Stimulated activated CD8-positive, alpha-beta memory T cell treated with anti-CD3 and anti-CD28 coated beads, Interleukin-7, amount 100 ng/mL, for 48 hours (primary cell): ENCODE data around the gene TRIM10.
"Not testable (repeated sequence)": the region's sequence is repeated elsewhere in the genome, so short reads cannot be mapped to it uniquely, and the experiment has no call there.

Experiments
- DNase-seq, 2 donors: peaks; one replicate each; pipeline ENCODE4 v3.0.0-alpha.2; 2020; ENCODE audit warnings: low read depth in 1 of 2; ENCODE audit errors: extremely low read depth in 1 of 2

TRIM10 gene

DNA sequence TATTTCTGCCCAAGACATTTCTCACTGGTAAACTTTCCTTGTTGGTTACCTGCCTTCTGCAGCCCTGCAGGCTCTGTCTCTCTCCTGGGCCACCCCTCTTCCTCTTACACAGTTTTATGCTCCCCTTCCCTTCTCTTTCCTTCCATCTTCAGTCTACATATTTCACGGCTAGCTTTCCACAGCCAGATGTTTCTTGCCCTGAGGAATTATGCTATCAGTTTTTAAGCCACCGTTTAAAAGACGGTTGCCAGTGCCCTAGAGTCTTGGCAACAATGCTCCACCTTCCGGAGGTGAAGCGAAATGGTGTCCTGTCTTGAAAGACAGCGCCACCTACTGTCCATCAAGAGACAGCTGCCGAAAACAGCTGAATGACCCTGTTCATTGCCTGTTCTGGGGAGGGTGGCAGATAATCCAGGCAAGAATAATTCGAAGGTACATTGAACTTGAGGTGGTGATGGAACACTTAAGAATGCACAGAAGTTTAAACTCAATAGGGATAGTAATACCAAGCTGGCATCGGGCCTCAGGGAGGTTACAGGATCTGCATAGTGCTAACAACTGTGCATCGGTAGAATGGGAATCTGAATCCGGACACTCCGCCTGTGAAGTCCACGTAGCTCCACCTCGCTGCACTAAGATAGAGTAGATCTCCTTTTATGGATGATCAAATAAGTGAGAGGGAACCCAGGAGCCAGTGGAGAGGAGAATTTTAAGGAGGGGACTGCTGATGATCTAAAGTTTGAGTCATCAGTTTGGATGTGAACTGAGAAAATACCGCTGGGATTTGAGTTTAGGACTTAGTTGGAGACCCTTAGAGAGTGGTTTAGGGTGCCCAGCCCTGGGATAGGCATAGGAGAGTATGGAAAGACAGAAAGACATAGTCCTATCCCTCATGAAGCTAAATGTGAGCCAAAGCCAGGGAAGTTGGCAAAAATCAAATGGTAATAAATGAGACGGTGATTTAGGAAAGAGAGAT lies 29.8 kb downstream of the TRIM10 start:
- DNase-seq: peak; percentile 4 to 42

DNA sequence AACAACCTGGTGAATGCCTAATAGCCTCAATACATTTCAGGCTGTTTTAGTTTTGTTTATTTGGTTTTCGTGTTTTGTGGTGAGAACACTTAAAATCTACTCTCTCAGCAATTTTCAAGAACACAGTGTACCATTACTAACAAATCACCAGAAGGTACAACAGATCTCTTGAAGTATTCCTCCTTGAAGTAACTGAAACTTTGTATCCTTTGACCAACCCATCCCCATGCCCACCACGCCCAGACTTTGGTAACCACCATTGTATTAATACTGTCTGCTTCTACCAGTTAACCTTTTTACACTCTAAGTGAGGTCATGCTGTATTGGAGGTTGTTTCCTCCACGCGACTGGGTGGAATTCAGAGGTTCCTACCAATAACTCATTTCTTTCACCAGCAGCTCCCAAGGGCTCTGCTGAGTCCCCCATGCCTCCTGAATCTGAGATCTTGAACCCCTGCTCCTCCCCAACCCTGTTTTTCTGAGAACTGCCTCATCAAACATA lies 30.8 kb downstream of the TRIM10 start:
- DNase-seq: no peak

DNA sequence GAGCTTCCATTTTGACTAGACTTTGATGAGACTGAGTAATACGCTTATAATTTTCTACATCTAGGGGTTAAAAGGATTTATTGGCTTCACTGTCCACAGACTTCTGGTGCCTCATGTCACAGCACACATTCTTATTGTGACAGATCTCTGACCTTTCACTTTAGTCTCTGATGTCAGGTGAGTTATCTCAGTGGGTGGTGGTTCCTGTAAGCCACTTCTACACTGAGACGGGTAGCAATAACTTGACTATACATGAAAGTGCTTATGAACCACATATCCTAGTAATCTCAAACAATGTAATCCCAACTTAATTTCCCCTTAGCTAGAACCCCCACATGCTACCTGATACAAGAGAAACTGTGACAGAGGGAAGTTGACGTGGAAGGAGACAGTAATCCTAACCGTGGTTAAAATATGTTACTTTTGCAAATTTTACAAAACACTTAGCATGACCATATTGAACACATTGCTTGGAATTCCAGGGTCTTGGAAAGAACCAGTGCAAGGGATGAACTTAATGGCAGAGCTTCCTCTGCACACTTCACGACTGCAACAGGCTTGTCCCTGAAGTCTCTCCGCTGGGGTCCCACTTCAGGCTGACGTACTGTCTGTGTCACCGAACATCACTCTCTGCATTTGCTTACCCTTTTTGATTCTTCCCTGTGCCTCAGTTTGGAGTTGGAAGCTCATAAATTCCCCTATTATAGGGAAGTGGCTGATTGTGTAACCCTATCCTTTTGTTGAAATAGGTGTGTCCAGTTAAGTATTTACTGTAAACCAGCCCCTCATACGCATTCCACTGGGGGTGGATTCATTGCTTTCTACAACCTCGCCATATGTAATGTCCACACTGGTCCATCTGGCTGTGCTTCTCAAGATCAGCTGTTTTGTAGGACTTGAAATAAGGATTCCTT lies 31.5 kb downstream of the TRIM10 start:
- DNase-seq: no peak

DNA sequence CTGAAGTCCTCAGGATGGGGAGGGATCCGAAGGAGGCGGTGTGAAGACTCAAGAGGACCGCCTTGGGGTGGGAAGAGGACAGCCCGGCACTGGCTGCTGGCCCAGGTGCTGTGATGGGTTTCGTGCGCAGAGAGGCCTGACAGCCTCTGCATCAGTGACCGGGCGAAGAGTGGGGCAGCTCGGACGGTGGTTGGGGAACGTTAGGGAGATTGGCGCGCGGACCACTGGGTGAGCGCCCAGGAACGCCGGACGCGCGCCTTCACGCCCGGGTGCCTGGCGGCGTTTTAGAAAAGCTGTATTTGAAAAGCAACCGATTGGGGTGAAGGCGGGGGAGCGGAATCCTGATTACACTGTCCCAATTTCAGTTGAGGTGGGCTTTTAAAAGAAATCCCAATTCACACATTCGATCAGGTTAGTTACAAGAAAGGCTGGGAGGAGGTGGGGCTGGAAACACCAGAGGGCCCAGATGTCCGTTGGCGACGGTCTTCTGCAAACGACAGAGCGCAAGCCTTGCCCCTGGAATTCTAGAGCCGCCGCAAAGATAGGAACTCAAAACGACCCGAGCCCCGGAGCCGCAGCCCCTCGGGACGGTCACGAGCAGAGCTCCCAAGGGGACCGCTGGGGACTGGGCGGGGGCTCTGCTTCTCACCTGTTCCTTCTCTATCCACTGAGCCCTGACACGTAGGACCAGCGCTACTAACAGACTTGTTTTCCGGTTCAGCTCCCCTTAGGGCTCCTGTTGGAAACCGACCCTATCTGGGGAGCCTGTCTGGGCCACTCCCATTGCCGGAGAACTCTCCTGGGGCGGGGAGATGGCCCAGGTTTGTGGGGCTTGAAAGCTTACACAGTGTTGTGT lies 33.5 kb downstream of the TRIM10 start:
- DNase-seq: no peak

DNA sequence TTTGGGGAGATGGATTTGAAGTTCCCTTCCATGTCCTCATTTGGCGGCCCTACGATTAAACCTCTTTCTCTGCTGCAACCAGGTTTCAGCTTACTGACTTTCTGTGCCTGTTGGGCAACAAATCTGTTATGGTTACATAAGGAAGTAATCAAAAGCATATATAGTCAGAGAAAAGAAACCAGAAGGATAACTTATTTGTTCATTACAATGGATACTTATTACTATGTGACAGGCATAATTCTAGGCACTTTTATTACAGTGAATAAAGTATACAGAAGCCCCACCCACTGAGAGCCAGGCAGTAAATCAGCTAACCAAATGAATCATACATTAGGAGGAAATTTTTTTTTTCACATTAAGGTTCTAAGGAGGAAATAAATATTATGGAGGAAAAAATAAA lies 38.5 kb downstream of the TRIM10 start:
- DNase-seq: no peak

DNA sequence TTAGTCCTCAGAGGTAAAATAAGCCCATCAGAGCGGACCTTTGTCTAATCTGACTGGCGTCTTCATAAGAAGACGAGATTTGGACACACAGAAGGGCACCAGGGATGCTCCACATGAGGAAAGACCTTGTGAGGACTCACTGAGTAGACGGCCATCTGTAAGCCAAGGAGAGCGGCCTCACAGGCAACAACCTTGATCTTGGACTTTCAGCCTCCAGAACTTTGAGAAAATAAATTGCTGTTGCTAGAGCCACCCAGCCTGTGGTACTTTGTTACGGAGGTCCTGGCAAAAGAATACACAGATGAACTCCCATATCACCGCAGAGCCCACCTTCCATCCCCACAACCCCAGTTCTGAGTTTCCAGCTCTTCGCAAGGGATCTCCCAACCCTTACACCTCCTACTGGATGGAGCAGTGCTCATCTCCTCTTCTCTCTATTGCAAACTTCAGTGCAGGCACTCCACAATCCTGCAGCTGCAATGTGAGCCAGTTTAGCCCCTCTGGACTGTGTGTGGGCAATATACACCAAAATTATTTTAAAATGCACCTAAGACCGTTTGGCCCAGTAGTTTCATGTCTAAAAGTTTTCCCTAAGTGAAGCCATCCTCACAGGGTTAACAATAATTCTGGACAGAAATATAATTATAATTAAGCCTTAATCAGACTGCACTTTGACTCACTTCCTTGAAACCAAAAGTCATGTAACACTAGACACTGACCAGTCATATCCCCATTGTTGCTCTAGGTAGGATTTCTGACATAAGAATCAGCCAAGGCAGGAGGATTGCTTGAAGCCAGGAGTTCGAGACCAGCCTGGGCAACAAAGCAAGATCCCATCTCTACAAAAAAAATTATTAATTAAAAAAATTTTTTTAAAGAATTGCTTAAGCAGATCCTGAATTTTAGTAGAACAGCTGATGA lies 39.3 kb downstream of the TRIM10 start:
- DNase-seq: no peak

DNA sequence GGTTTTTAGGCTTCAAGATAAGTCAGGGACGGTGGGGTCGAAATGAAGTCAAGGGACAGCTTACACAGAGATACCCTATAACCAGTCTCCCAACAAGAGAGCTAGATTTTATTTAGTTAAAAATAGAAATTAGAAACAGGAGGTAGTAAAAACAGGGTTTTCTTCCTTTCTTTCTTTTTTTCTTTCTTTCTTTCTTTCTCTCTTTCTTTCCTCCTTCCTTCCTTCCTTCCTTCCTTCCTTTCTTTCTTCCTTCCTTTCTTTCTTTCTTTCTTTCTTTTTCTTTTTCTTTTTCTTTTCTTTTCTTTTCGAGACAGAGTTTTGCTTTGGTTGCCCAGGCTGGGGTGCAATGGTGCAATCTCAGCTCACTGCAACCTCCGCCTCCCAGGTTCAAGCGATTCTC lies 42.3 kb downstream of the TRIM10 start:
- not testable (repeated sequence) for DNase-seq

DNA sequence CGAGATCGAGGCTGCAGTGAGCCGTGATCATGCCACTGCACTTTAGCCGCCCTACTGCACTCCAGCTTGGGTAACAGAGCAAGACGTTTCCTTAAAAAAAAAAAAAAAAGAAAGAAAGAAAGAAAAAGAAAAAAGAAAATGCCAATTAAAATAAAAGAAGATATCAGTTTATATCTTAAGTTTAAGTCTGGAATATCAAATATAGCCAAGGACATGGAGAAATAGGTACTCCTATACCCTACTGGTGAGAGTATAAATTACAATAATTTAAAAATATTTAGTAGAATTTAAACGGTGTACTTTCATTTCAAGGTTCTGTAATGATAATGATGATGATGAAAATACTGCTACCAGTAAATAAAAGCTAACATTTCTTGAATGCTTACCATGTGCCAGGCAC lies 44.3 kb downstream of the TRIM10 start:
- DNase-seq: no peak

DNA sequence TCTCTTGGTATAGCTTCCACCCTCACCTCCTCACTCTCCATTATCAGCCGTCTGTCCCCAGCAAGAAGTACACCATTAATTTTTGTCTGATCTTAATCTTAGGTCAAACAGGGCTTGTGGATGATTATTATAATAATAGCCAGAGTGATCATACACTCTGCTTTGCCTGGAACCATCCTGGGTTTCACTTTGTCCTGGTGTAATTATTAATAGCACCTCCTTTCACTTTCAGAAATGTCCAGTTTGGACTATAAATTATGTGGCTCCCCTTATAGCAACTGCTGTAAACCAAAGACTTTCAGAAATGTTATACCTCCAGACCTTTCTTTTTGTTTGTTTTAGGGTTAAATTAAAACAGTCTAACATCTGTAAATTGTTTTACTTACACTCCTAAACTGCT lies 47.2 kb downstream of the TRIM10 start:
- DNase-seq: no peak

DNA sequence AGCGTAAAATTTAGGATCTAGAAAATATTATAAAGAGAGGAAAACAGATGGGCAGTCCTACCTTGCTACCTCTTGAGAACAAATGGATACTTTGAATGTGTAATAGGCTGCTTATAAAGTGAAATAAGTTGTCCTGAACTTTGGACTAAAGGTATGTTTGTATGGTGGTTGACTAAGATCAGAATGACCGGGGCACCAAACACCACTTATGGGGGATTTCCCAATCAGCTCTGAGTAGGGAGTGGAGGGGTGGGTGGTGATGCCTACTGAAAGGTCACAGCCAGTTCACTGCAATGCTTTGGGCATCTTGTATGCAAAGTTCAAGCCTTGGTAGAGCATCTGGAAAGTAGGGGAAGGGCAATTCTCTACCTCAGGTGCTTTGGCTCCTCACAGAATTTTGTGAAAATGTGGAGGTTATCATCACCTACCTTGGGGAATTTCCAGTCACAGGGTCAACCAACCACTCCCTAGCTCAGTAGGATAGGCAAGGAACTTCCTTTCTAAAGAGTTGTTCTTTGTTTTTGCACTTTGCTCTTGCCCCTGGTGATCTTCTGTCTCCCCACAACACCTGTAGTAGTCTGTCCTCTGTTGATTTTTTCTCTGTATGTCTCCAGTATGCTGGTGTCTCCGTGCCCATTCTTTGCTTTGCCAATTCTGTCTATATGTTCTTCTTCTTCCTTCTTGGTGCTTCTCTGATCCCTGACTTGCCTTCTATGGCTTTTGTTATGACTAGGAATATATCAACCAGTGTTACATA lies 47.8 kb downstream of the TRIM10 start, which contains the start of gene TRIM31:
TSS of gene TRIM31 (minus strand) at position 88 of the 757 bp plus-strand sequence. CDS start 285 bp downstream, outside the sequence.
- no peak for DNase-seq

DNA sequence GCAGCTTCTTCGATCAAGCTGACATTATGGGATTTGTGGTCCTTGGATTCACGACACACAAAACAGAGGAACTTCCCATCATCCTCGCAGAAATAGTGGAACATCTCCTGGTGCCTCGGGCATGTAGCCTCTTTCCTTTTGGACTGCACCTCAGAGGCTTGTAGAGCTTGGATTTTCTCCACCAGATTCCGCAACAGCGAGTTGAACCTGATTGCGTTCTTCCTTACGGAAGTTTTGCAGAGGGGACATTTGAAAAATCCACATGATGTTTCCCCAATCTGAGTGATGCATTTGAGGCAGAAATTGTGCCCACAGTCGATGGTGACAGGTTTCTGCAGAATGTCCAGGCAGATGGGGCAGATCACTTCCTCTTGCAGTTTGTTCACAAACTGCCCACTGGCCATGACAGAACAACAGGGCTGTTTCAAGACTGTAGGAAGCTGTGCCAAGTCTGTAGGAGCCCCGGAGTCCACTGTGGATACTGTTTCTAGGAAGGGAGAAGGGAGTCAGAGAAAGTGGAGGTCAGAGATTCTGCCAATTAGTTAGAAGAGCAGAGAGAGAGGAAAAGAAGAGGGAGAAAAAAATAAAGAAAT lies 48.5 kb downstream of the TRIM10 start:
- DNase-seq: no peak

DNA sequence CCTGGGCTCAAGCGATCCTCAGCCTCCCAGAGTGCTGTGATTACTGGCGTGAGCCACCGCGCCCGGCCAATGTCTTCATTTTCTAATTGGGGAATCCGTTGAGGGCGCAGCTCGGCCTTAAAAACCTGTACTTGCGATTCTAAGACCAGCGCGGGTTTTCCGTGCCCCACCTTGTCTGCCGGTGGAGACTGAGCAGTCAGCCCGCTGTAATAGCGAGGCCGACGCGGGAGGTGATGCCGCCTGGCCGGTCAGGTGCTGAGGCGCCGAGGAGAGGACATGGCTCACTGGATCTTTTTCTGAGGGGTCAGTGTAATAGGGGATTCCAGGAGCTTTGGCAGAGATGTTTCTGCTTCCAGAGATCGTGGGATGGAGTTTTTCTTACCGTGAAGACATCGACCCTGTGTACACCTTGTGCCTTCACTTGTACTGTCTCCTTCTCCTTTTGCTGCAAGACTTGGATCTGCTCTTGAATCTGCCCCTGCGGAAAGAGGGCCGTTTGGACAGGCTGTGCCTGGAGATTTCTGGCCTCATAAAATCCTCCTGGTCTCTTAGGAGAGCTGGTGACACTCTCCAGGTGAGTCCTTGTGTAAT lies 49.6 kb downstream of the TRIM10 start:
- DNase-seq: no peak

DNA sequence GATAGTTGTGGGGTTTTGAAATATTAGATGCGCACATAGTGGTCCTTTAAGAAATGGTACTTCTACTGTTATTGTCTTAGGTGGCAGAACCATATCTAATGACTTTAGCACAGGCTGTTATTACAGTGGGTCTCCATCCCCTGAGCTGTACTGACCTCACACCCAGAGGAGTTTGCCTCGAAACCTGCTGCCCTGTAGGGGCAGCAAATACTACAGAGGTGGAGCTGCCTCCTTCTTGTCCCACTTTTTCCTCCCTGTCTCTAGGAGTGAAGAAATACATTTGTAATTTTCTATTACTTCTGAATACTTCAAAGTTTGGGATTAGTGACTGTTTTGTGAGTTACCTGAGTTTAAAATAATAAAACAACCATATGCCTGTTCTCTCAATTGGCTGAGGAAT lies 56.4 kb downstream of the TRIM10 start:
- no peak for DNase-seq

DNA sequence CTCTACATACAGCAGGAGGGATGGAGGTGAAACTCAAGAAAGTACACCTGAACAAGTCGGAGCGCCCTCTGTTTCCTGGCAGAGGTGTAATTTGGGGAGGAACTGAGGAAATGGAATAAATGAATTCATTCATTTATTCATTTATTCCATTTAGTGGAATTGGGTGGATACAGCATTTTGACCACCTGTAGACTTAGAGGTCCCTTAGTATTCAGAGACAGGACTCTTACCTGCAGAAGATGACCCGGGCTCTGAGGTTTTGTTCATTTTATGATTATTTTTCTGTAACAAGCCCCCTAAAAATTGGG lies 57.2 kb downstream of the TRIM10 start:
- no peak for DNase-seq

DNA sequence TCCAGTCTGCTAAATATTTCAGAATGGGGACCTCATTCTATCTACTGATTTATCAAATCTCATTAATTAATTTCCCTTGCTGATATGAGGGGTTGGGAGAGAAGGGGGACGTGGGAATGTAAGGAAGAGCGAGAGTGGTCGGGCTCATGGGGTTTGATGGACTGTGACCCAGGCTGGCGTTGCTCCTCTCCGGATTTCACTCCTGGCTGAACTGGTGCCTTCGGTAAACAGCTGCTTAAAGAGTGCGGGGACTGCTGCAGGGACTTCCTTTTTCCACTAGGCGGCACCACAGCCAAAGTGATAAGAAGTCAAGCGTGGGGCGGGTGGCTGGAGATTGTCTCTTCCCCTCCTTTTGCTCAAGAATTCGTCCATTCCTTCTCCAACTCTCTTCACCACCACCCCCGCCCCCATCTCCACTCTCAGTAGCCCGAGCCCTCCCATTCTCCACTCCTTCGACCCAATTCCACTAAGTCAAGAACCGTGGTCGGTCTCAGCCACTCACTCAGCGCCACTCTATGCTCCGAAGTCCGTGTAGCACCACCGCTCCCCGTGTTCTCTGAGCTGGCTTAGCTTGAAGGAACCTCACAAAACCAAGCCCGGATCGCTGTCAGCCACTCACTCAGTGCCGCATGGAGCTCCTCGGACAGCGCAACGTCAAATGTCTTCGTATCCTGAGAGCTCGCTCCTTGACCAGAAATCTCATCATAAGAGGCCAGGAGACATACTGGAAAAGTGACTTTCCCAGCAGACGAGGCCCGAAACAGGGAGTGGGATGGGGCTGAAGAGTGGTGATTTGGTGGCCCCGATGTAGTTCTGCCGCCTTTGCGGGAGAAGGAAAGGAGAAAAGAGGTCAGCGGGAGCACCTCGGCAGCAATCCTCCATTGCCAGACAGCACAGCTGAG lies 57.8 kb downstream of the TRIM10 start:
- peak; percentile 52 to 74 for DNase-seq

DNA sequence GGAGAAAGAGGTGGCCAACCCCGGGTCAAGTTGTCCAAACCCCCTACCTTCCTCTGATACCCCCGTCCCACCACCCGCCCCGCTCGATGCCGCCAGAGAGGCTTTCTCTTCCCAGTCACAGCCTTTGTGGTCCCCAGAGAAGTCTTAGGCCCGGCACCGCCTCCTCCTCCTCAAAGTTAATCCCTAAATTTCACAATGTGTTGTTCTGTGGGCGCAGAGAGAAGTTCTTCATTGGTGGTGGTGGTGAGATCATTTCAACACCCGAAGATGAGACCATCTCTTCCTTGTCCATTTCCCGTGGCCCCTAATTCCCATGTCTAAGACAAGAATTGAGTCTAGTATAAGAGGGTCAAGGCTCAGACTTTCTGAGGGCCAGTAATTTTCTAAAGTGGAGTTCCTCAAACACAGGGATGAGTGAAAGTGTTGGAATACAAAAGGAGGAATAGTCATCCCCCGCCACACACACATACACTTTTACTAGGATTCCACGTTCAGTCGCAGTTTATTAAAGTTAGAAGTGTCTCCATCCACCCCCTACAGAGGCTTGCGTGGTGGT lies 58.5 kb downstream of the TRIM10 start:
- no peak for DNase-seq
